K562 (cell line): Measurements from ENCODE around the gene FUT2. TPM values are rescaled to one million over a fixed set of nuclear protein-coding genes. Genes with fewer than 3 reads are reported as not detected.

ENCODE experiments used
- C11orf30 ChIP-seq: fragments of 450-650 bp; IDR thresholded peaks from 2 replicates; pipeline ENCODE4 v1.6.1; 2016; ENCODE audit warnings: low read depth, mild to moderate bottlenecking
- CBX2 ChIP-seq: fragments of 200-600 bp; sonication (generic); IDR thresholded peaks from one replicate; pipeline ENCODE4 v1.6.1; 2012; ENCODE audit warnings: mild to moderate bottlenecking, low read length, inconsistent platforms; ENCODE audit not compliant: insufficient read depth, poor library complexity, severe bottlenecking
- CBX8 ChIP-seq: fragments of 200-600 bp; sonication (generic); IDR thresholded peaks from 2 replicates; pipeline ENCODE4 v1.6.1; 2012; ENCODE audit warnings: borderline replicate concordance, mixed run types, low read depth, mild to moderate bottlenecking, moderate library complexity, mixed read lengths, low read length, control low read depth, inconsistent platforms; ENCODE audit not compliant: poor library complexity, severe bottlenecking; ENCODE audit errors: extremely low read depth
- CREB1 ChIP-seq, 2 experiments: sonication (generic) in 1 of 2; formaldehyde crosslinking in 1 of 2; IDR thresholded peaks; 2 replicates each; pipeline versions ENCODE4 v1.6.1 to v1.8.0; 2012 to 2022; ENCODE audit warnings: inconsistent platforms in 1 of 2, mild to moderate bottlenecking in 1 of 2, missing genetic modification reagents in 1 of 2, moderate library complexity in 1 of 2
- HMBOX1 ChIP-seq: sonication (generic); IDR thresholded peaks from 2 replicates; pipeline ENCODE4 v1.6.1; 2016
- KDM4B ChIP-seq, 2 experiments: fragments of 450-650 bp in 1 of 2; sonication (generic) in 1 of 2; IDR thresholded peaks; 2 replicates each; pipeline ENCODE4 v1.6.1; 2016 to 2017; ENCODE audit warnings: borderline replicate concordance in 2 of 2, antibody characterized with exemption in 1 of 2, low read depth in 1 of 2, mild to moderate bottlenecking in 1 of 2
- MEF2A ChIP-seq: IDR thresholded peaks from 2 replicates; pipeline ENCODE4 v1.6.1; 2011; ENCODE audit warnings: low read depth, mild to moderate bottlenecking, low read length, moderate library complexity; ENCODE audit not compliant: control insufficient read depth
- NCOA2 ChIP-seq, 2 experiments: fragments of 450-650 bp; IDR thresholded peaks; 2 replicates each; pipeline ENCODE4 v1.6.1; 2018; ENCODE audit warnings: mild to moderate bottlenecking in 2 of 2, moderate library complexity in 1 of 2; ENCODE audit not compliant: partially characterized antibody in 2 of 2
- POLR2A ChIP-seq: fragments of 450-650 bp; conservative IDR thresholded peaks from 2 replicates; pipeline ENCODE4 v1.6.1; 2016
- PTRF ChIP-seq: fragments of 450-650 bp; IDR thresholded peaks from 2 replicates; pipeline ENCODE4 v1.6.1; 2016; ENCODE audit warnings: mild to moderate bottlenecking, missing genetic modification characterization, missing compliant biosample characterization
- RAD21 ChIP-seq, 2 experiments: fragments of 250-450 bp in 1 of 2; fragments of 450-650 bp in 1 of 2; sonication (Bioruptor Pico) in 1 of 2; formaldehyde crosslinking in 1 of 2; IDR thresholded peaks in 1 of 2; conservative IDR thresholded peaks in 1 of 2; 2 replicates each; pipeline versions ENCODE4 v1.4.0 to v1.8.0; 2020 to 2022; ENCODE audit warnings: mild to moderate bottlenecking in 2 of 2, moderate library complexity in 1 of 2
- RBFOX2 ChIP-seq: fragments of 200-400 bp; formaldehyde crosslinking; IDR thresholded peaks from 2 replicates; pipeline ENCODE4 v1.6.1; 2017; ENCODE audit warnings: low read depth, mild to moderate bottlenecking, low read length, moderate library complexity
- SMAD3 ChIP-seq: fragments of 450-650 bp; formaldehyde crosslinking; conservative IDR thresholded peaks from 2 replicates; pipeline ENCODE4 v1.4.0; 2020; ENCODE audit warnings: mild to moderate bottlenecking
- SMAD4 ChIP-seq: fragments of 250-450 bp; sonication (Bioruptor Pico); conservative IDR thresholded peaks from 2 replicates; pipeline ENCODE4 v1.8.0; 2021; ENCODE audit warnings: inconsistent platforms, mild to moderate bottlenecking, moderate library complexity
- USF1 ChIP-seq: sonication (generic); formaldehyde crosslinking; IDR thresholded peaks from 2 replicates; pipeline ENCODE4 v1.9.0; 2022; ENCODE audit warnings: mild to moderate bottlenecking, missing genetic modification reagents
- XRCC3 ChIP-seq: fragments of 450-650 bp; IDR thresholded peaks from 2 replicates; pipeline ENCODE4 v1.6.1; 2017; ENCODE audit warnings: mild to moderate bottlenecking, moderate library complexity
- ZBED1 ChIP-seq: IDR thresholded peaks from 2 replicates; pipeline ENCODE4 v1.6.1; 2014
- ZBTB7A ChIP-seq: IDR thresholded peaks from 2 replicates; pipeline ENCODE4 v1.6.1; 2011; ENCODE audit warnings: low read depth, mild to moderate bottlenecking, low read length, moderate library complexity, borderline replicate concordance; ENCODE audit not compliant: control insufficient read depth
- ZNF133 ChIP-seq: fragments of 250-450 bp; sonication (Bioruptor Pico); IDR thresholded peaks from 2 replicates; pipeline ENCODE4 v1.4.0; 2020; ENCODE audit warnings: mild to moderate bottlenecking
- ZNF232 ChIP-seq: sonication (generic); formaldehyde crosslinking; IDR thresholded peaks from 2 replicates; pipeline ENCODE4 v1.8.0; 2022; ENCODE audit warnings: mild to moderate bottlenecking, missing genetic modification reagents
- ZNF444 ChIP-seq: fragments of 250-450 bp; sonication (Bioruptor Pico); IDR thresholded peaks from 2 replicates; pipeline ENCODE4 v1.4.0; 2020; ENCODE audit warnings: mild to moderate bottlenecking, moderate library complexity
- ZNF551 ChIP-seq: fragments of 250-450 bp; sonication (Bioruptor Pico); IDR thresholded peaks from 2 replicates; pipeline ENCODE4 v1.5.0; 2021; ENCODE audit warnings: mild to moderate bottlenecking, moderate library complexity
- ZNF639 ChIP-seq, 2 experiments: fragments of 200-800 bp in 1 of 2; sonication (Bioruptor generic) in 1 of 2; sonication (generic) in 1 of 2; formaldehyde crosslinking in 1 of 2; IDR thresholded peaks in 1 of 2; conservative IDR thresholded peaks in 1 of 2; 2 replicates each; pipeline versions ENCODE4 v1.5.0 to v1.6.1; 2016 to 2020; ENCODE audit warnings: missing compliant biosample characterization in 1 of 2, missing genetic modification characterization in 1 of 2, missing genetic modification reagents in 1 of 2
- ZNF699 ChIP-seq: fragments of 250-450 bp; sonication (Bioruptor Pico); IDR thresholded peaks from 2 replicates; pipeline ENCODE4 v1.8.0; 2021; ENCODE audit warnings: mild to moderate bottlenecking, moderate library complexity; ENCODE audit not compliant: insufficient replicate concordance
- polyA plus RNA-seq, 8 experiments: library from polyadenylated mRNA; depleted of rRNA in 4 of 8; stranded (reverse) in 5 of 8; unstranded in 3 of 8; fragments of >200 nt; fragmentation: Nextera tagmentation in 2 of 8; fragmentation: Illumina TruSeq in 1 of 8; extraction: Ambion mirVana in 2 of 8; extraction: Trizol in 1 of 8; gene quantifications; 2 replicates each; pipeline versions ENCODE4 v1.2.1 to v1.2.3, GENCODE V29; 2011 to 2014; ENCODE audit warnings: inconsistent platforms in 1 of 8, missing spikeins in 1 of 8
- total RNA-seq, 7 experiments: library from RNA; depleted of rRNA in 6 of 7; stranded (reverse); fragments of >200 nt in 6 of 7; fragmentation: Illumina TruSeq in 2 of 7; extraction: Trizol in 2 of 7; gene quantifications; 2 replicates each; pipeline versions ENCODE4 v1.2.1 to v1.2.3, GENCODE V29; 2011 to 2021; ENCODE audit warnings: low replicate concordance in 1 of 7
- TF ChIP-seq, protein P1 (sequence below): fragments of 250-450 bp; sonication (Bioruptor Pico); IDR thresholded peaks from 2 replicates; pipeline ENCODE4 v1.8.0; 2021; ENCODE audit warnings: borderline replicate concordance, mild to moderate bottlenecking, moderate library complexity; ENCODE audit not compliant: poor library complexity, severe bottlenecking

The FUT2 gene
- total and polyA plus RNA-seq, 9 of the 15 experiments (the other 6 are each of a cell fraction or from before 2014, with no cell fraction given): 0.03 to 0.04 TPM; not detected in 7

DNA sequence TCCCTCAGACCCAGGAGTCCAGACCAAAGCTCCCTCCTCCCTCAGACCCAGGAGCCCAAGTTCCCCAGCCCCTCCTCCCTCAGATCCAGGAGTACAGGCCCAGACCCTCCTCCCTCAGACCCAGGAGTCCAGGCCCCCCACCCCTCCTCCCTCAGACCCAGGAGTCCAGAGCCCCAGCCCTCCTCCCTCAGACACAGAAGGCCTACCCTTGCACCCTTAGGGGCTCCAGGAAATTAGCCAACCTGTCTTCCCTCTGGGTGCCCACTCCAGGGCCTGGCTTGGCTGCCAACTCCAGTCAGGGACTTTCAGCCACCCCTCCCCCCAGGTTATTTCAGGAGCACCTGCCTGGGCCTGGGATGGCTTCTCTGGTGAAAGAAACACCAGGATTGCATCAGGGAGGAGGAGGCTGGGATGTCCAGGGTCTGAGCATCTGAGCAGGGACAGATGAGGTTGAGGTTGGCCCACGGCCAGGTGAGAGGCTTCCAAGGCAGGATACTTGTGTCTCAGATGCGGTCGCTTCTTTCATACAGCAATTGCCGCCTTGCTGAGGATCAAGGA lies 59.4 kb downstream of the FUT2 start, which contains the start of gene FGF21 (continued):
- TF ChIP-seq RAD21 (CRISPR knock-in tag; conservative IDR thresholded peaks at IDR 0.05 in 1 of 2, IDR thresholded peaks at IDR 0.05 in 1 of 2): peak in 1 of 2 experiments; percentile 13; a peak in 1 of 4 replicates
- no peak for TF ChIP-seq ZNF551 (CRISPR knock-in tag)
- 0 out of 2 replicates have a peak, but pooled peaks have one; percentile 66 for TF ChIP-seq SMAD4 (CRISPR knock-in tag)
- TF ChIP-seq ZNF699 (CRISPR knock-in tag): no peak
- no peak for TF ChIP-seq CREB1 (IDR thresholded peaks at IDR 0.05)
- TF ChIP-seq CREB1 (CRISPR knock-in tag; IDR thresholded peaks at IDR 0.05): no peak
- no peak for TF ChIP-seq USF1
- no peak for TF ChIP-seq ZNF444 (CRISPR knock-in tag)
- TF ChIP-seq KDM4B (IDR thresholded peaks at IDR 0.05; ENCODE audit: borderline replicate concordance in 2 of 2, low read depth in 1 of 2): no peak
- TF ChIP-seq ZBED1: no peak
- TF ChIP-seq, protein P1, sequence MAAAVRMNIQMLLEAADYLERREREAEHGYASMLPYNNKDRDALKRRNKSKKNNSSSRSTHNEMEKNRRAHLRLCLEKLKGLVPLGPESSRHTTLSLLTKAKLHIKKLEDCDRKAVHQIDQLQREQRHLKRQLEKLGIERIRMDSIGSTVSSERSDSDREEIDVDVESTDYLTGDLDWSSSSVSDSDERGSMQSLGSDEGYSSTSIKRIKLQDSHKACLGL (CRISPR knock-in tag): no peak
- no peak for TF ChIP-seq XRCC3
- TF ChIP-seq ZNF232 (CRISPR knock-in tag): no peak
- no peak for TF ChIP-seq NCOA2 (IDR thresholded peaks at IDR 0.05; ENCODE audit: partially characterized antibody in 2 of 2)
- no peak for TF ChIP-seq MEF2A
- no peak for TF ChIP-seq ZNF133 (CRISPR knock-in tag)
- TF ChIP-seq CBX8: no peak
- no peak for TF ChIP-seq SMAD3
- no peak for TF ChIP-seq ZNF639 (CRISPR knock-in tag; conservative IDR thresholded peaks at IDR 0.05 in 1 of 2, IDR thresholded peaks at IDR 0.05 in 1 of 2)
- no peak for TF ChIP-seq CBX2
- no peak for TF ChIP-seq HMBOX1
- TF ChIP-seq C11orf30: no peak
- TF ChIP-seq POLR2A: no peak
- TF ChIP-seq PTRF (tag): no peak
- peak; percentile 4; the same call in 1 of the 2 replicates for TF ChIP-seq ZBTB7A
- no peak; the same call in 1 of the 2 replicates for TF ChIP-seq RBFOX2
